HepG2 (cell line): ENCODE results near the gene WBP1. TPM values are rescaled to one million over a fixed set of nuclear protein-coding genes. Genes with fewer than 3 reads are reported as not detected.

Experiments
- AKAP8 ChIP-seq: sonication (generic); formaldehyde crosslinking; IDR thresholded peaks from 2 replicates; pipeline ENCODE4 v1.5.1; 2020; ENCODE audit warnings: mild to moderate bottlenecking, missing genetic modification reagents
- ATAD3A ChIP-seq: sonication (generic); formaldehyde crosslinking; IDR thresholded peaks from 2 replicates; pipeline ENCODE4 v1.4.0; 2020; ENCODE audit warnings: missing genetic modification reagents
- FOXK2 ChIP-seq: fragments of 450-650 bp; IDR thresholded peaks from 2 replicates; pipeline ENCODE4 v1.6.1; 2016
- ISX ChIP-seq: sonication (generic); formaldehyde crosslinking; conservative IDR thresholded peaks from 2 replicates; pipeline ENCODE4 v1.5.0; 2020; ENCODE audit warnings: missing genetic modification reagents
- JDP2 ChIP-seq: sonication (generic); formaldehyde crosslinking; IDR thresholded peaks from 2 replicates; pipeline ENCODE4 v1.8.1; 2022; ENCODE audit warnings: missing genetic modification reagents, borderline replicate concordance
- KAT2B ChIP-seq: fragments of 150-350 bp; IDR thresholded peaks from 2 replicates; pipeline ENCODE4 v1.6.1; 2014; ENCODE audit warnings: low read depth, low read length, borderline replicate concordance
- PHF8 ChIP-seq: sonication (generic); formaldehyde crosslinking; IDR thresholded peaks from 2 replicates; pipeline ENCODE4 v1.5.0; 2020; ENCODE audit warnings: missing genetic modification reagents
- POLR2G ChIP-seq: fragments of 200-400 bp; formaldehyde crosslinking; IDR thresholded peaks from 2 replicates; pipeline ENCODE4 v1.6.1; 2018; ENCODE audit warnings: mild to moderate bottlenecking, low read depth, low read length, moderate library complexity
- PTBP1 ChIP-seq: fragments of 200-400 bp; formaldehyde crosslinking; IDR thresholded peaks from 2 replicates; pipeline ENCODE4 v1.6.1; 2018; ENCODE audit warnings: low read length, low read depth; ENCODE audit not compliant: poor library complexity, severe bottlenecking
- REXO4 ChIP-seq: sonication (generic); formaldehyde crosslinking; IDR thresholded peaks from 2 replicates; pipeline ENCODE4 v1.8.0; 2022; ENCODE audit warnings: missing genetic modification reagents, mild to moderate bottlenecking, borderline replicate concordance
- ZNF292 ChIP-seq: sonication (generic); formaldehyde crosslinking; IDR thresholded peaks from 2 replicates; pipeline ENCODE4 v1.8.1; 2022; ENCODE audit warnings: mild to moderate bottlenecking, low read depth, missing genetic modification reagents, borderline replicate concordance
- ZNF788 ChIP-seq: sonication (generic); formaldehyde crosslinking; IDR thresholded peaks from 2 replicates; pipeline ENCODE4 v1.5.0; 2020; ENCODE audit warnings: mild to moderate bottlenecking, missing genetic modification reagents, borderline replicate concordance
- polyA plus RNA-seq, 8 experiments: library from polyadenylated mRNA; depleted of rRNA in 3 of 8; stranded (reverse) in 7 of 8; unstranded in 1 of 8; fragments of >200 nt; fragmentation: Illumina TruSeq in 4 of 8; extraction: Trizol in 4 of 8; gene quantifications; 2 replicates each; pipeline versions ENCODE4 v1.2.1 to v1.2.3, GENCODE V29; 2011 to 2016; ENCODE audit warnings: low read depth in 4 of 8, missing spikeins in 1 of 8, mixed read lengths in 1 of 8; ENCODE audit not compliant: insufficient read depth in 1 of 8
- total RNA-seq, 5 experiments: library from RNA; depleted of rRNA; stranded (reverse); fragments of >200 nt; fragmentation: Illumina TruSeq; extraction: Trizol; gene quantifications; 2 replicates each; pipeline ENCODE4 v1.2.3, GENCODE V29; 2016; ENCODE audit warnings: low read depth in 1 of 5
- TF ChIP-seq, protein P1 (sequence below), 2 experiments: sonication (generic) in 1 of 2; formaldehyde crosslinking in 1 of 2; IDR thresholded peaks; 2 replicates each; pipeline versions ENCODE4 v1.4.0 to v1.6.1; 2018 to 2020; ENCODE audit warnings: missing genetic modification reagents in 2 of 2, borderline replicate concordance in 1 of 2, low read depth in 1 of 2, mild to moderate bottlenecking in 1 of 2, missing biosample characterization in 1 of 2
- TF ChIP-seq, protein P2 (sequence below): sonication (generic); formaldehyde crosslinking; IDR thresholded peaks from 2 replicates; pipeline ENCODE4 v1.4.0; 2020; ENCODE audit warnings: missing genetic modification reagents; ENCODE audit errors: not compliant biosample characterization
- TF ChIP-seq, protein P3 (sequence below): IDR thresholded peaks from 2 replicates; pipeline ENCODE4 v1.6.1; 2016; ENCODE audit warnings: low read depth, control low read depth
- TF ChIP-seq, protein P4 (sequence below): sonication (generic); formaldehyde crosslinking; IDR thresholded peaks from 2 replicates; pipeline ENCODE4 v1.4.0; 2020; ENCODE audit warnings: missing genetic modification reagents
- TF ChIP-seq, protein P5 (sequence below): sonication (generic); formaldehyde crosslinking; IDR thresholded peaks from 2 replicates; pipeline ENCODE4 v1.4.0; 2020; ENCODE audit warnings: mild to moderate bottlenecking, missing genetic modification reagents
- TF ChIP-seq, protein P6 (sequence below): sonication (generic); formaldehyde crosslinking; conservative IDR thresholded peaks from 2 replicates; pipeline ENCODE4 v1.4.0; 2020; ENCODE audit warnings: missing genetic modification reagents
- TF ChIP-seq, protein P7 (sequence below): sonication (generic); formaldehyde crosslinking; IDR thresholded peaks from 2 replicates; pipeline ENCODE4 v1.4.0; 2020; ENCODE audit warnings: missing genetic modification reagents

Gene WBP1
- total and polyA plus RNA-seq, 2 of the 13 experiments (the other 11 are each of a cell fraction or from before 2014, with no cell fraction given) = 38.8 to 85.7 TPM

DNA sequence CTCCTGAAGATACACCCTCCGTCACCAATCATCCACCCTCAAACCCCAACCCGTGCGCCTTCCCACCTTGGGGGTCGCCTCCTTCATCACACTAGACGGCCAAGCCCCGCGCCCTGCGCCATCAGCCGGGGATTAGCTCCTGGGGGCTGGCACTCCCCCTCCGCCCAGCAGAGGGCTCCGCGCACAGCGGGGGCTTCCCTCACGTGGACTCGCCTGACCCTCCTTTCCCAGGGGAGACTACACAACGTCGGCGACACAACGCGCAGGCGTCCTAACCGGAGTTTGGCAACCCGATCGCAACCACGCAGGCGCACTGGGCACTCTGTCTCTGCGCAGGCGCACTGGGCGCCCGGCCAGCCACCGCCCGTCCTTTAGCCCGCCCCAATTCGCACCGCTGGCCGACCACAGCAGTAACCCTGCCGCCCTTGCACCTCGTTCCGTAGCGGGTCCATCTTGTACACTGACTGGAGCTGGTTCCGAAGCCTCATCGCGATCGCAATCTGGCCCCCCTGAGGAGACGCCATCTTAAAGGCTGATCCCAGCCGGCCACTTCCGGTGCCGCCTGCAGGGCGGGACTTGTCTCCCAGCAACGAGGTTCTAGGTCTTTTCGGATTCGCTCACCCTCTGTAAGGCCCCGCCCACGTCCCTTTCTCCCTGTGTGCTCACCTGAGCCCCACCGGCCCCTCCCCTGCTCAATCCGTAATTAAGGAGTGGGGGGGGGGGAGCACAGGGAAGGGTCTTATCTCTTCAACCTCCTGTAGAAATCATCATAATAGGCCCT, 49.1 kb downstream of the WBP1 start, which contains the start of gene PCGF1 (continued):
- TF ChIP-seq, protein P1, sequence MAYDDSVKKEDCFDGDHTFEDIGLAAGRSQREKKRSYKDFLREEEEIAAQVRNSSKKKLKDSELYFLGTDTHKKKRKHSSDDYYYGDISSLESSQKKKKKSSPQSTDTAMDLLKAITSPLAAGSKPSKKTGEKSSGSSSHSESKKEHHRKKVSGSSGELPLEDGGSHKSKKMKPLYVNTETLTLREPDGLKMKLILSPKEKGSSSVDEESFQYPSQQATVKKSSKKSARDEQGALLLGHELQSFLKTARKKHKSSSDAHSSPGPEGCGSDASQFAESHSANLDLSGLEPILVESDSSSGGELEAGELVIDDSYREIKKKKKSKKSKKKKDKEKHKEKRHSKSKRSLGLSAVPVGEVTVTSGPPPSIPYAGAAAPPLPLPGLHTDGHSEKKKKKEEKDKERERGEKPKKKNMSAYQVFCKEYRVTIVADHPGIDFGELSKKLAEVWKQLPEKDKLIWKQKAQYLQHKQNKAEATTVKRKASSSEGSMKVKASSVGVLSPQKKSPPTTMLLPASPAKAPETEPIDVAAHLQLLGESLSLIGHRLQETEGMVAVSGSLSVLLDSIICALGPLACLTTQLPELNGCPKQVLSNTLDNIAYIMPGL (CRISPR knock-in tag; IDR thresholded peaks at IDR 0.05; ENCODE audit: borderline replicate concordance in 1 of 2, low read depth in 1 of 2) = peak; percentile 88 to 91
- TF ChIP-seq PHF8 (CRISPR knock-in tag) = peak; percentile 90
- TF ChIP-seq ISX (CRISPR knock-in tag) = no peak
- TF ChIP-seq, protein P2, sequence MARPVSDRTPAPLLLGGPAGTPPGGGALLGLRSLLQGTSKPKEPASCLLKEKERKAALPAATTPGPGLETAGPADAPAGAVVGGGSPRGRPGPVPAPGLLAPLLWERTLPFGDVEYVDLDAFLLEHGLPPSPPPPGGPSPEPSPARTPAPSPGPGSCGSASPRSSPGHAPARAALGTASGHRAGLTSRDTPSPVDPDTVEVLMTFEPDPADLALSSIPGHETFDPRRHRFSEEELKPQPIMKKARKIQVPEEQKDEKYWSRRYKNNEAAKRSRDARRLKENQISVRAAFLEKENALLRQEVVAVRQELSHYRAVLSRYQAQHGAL = no peak
- TF ChIP-seq, protein P3, sequence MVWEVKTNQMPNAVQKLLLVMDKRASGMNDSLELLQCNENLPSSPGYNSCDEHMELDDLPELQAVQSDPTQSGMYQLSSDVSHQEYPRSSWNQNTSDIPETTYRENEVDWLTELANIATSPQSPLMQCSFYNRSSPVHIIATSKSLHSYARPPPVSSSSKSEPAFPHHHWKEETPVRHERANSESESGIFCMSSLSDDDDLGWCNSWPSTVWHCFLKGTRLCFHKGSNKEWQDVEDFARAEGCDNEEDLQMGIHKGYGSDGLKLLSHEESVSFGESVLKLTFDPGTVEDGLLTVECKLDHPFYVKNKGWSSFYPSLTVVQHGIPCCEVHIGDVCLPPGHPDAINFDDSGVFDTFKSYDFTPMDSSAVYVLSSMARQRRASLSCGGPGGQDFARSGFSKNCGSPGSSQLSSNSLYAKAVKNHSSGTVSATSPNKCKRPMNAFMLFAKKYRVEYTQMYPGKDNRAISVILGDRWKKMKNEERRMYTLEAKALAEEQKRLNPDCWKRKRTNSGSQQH = 0 out of 2 replicates have a peak, but pooled peaks have one; percentile 44
- peak; percentile 57; the same call in 1 of the 2 replicates for TF ChIP-seq ZNF292 (CRISPR knock-in tag)
- peak; percentile 59; the same call in 1 of the 2 replicates for TF ChIP-seq JDP2
- TF ChIP-seq, protein P4, sequence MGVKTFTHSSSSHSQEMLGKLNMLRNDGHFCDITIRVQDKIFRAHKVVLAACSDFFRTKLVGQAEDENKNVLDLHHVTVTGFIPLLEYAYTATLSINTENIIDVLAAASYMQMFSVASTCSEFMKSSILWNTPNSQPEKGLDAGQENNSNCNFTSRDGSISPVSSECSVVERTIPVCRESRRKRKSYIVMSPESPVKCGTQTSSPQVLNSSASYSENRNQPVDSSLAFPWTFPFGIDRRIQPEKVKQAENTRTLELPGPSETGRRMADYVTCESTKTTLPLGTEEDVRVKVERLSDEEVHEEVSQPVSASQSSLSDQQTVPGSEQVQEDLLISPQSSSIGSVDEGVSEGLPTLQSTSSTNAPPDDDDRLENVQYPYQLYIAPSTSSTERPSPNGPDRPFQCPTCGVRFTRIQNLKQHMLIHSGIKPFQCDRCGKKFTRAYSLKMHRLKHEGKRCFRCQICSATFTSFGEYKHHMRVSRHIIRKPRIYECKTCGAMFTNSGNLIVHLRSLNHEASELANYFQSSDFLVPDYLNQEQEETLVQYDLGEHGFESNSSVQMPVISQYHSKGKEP (CRISPR knock-in tag) = 0 out of 2 replicates have a peak, but pooled peaks have one; percentile 60
- TF ChIP-seq, protein P5, sequence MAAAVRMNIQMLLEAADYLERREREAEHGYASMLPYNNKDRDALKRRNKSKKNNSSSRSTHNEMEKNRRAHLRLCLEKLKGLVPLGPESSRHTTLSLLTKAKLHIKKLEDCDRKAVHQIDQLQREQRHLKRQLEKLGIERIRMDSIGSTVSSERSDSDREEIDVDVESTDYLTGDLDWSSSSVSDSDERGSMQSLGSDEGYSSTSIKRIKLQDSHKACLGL (CRISPR knock-in tag) = peak; percentile 77
- 0 out of 2 replicates have a peak, but pooled peaks have one; percentile 74 for TF ChIP-seq ATAD3A (CRISPR knock-in tag)
- 0 out of 2 replicates have a peak, but pooled peaks have one; percentile 40 for TF ChIP-seq FOXK2
- peak; percentile 80 for TF ChIP-seq POLR2G
- peak; percentile 67 for TF ChIP-seq PTBP1
- TF ChIP-seq, protein P6, sequence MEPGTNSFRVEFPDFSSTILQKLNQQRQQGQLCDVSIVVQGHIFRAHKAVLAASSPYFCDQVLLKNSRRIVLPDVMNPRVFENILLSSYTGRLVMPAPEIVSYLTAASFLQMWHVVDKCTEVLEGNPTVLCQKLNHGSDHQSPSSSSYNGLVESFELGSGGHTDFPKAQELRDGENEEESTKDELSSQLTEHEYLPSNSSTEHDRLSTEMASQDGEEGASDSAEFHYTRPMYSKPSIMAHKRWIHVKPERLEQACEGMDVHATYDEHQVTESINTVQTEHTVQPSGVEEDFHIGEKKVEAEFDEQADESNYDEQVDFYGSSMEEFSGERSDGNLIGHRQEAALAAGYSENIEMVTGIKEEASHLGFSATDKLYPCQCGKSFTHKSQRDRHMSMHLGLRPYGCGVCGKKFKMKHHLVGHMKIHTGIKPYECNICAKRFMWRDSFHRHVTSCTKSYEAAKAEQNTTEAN (CRISPR knock-in tag) = no peak; the same call in 1 of the 2 replicates
- TF ChIP-seq REXO4 (CRISPR knock-in tag) = no peak
- TF ChIP-seq, protein P7, sequence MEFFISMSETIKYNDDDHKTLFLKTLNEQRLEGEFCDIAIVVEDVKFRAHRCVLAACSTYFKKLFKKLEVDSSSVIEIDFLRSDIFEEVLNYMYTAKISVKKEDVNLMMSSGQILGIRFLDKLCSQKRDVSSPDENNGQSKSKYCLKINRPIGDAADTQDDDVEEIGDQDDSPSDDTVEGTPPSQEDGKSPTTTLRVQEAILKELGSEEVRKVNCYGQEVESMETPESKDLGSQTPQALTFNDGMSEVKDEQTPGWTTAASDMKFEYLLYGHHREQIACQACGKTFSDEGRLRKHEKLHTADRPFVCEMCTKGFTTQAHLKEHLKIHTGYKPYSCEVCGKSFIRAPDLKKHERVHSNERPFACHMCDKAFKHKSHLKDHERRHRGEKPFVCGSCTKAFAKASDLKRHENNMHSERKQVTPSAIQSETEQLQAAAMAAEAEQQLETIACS = no peak
- TF ChIP-seq AKAP8 = peak; percentile 96
- TF ChIP-seq KAT2B = no peak
- TF ChIP-seq ZNF788 (CRISPR knock-in tag) = peak; percentile 95
